Smooth muscle cell (in vitro differentiated cells): Measurements from ENCODE around the gene TSPAN11. TPM values are rescaled to one million over a fixed set of nuclear protein-coding genes. Genes with fewer than 3 reads are reported as not detected.
"Not testable (repeated sequence)": the region's sequence is repeated elsewhere in the genome, so short reads cannot be mapped to it uniquely, and the experiment has no call there.

Experiments used
- DNase-seq: peaks from one replicate; lab custom pipeline; 2025; ENCODE audit not compliant: unreplicated experiment; lab: John Stamatoyannopoulos, UW
- H2AFZ ChIP-seq: fragments of 200-600 bp; sonication (generic); 2 replicates; pipeline ENCODE4 v1.6.0; 2016; ENCODE audit warnings: antibody characterized with exemption, low read depth, mild to moderate bottlenecking
- H3F3A ChIP-seq: fragments of 200-600 bp; sonication (generic); 2 replicates; pipeline ENCODE4 v1.6.0; 2017; ENCODE audit warnings: antibody characterized with exemption, low read depth
- H3K27ac ChIP-seq: fragments of 200-600 bp; sonication (generic); 2 replicates; pipeline ENCODE4 v1.5.1; 2016; ENCODE audit warnings: low read depth, mild to moderate bottlenecking
- H3K27me3 ChIP-seq: fragments of 200-600 bp; sonication (generic); 2 replicates; pipeline ENCODE4 v1.6.1; 2016; ENCODE audit warnings: low read depth, mild to moderate bottlenecking
- H3K36me3 ChIP-seq: fragments of 200-600 bp; sonication (generic); 2 replicates; pipeline ENCODE4 v1.5.1; 2016; ENCODE audit warnings: low read depth
- H3K4me1 ChIP-seq: fragments of 200-600 bp; sonication (generic); 2 replicates; pipeline ENCODE4 v1.5.1; 2016; ENCODE audit warnings: low read depth
- H3K4me2 ChIP-seq: fragments of 200-600 bp; sonication (generic); 2 replicates; pipeline ENCODE4 v1.6.0; 2016; ENCODE audit warnings: mild to moderate bottlenecking
- H3K4me3 ChIP-seq: fragments of 200-600 bp; sonication (generic); 2 replicates; pipeline ENCODE4 v1.5.1; 2016; ENCODE audit warnings: mild to moderate bottlenecking
- H3K79me2 ChIP-seq: fragments of 200-600 bp; sonication (generic); 2 replicates; pipeline ENCODE4 v1.6.0; 2016; ENCODE audit warnings: low read depth, mild to moderate bottlenecking
- H3K9ac ChIP-seq: fragments of 200-600 bp; sonication (generic); 2 replicates; pipeline ENCODE4 v1.6.0; 2016; ENCODE audit warnings: low read depth
- H3K9me3 ChIP-seq: fragments of 200-600 bp; sonication (generic); replicated peaks from 2 replicates; pipeline ENCODE4 v1.5.1; 2016; ENCODE audit warnings: low read depth
- H4K20me1 ChIP-seq: fragments of 200-600 bp; sonication (generic); 2 replicates; pipeline ENCODE4 v1.6.0; 2016; ENCODE audit warnings: low read depth
- CTCF ChIP-seq: fragments of 200-600 bp; sonication (generic); IDR thresholded peaks from 2 replicates; pipeline ENCODE4 v1.5.1; 2017; ENCODE audit warnings: borderline replicate concordance, mild to moderate bottlenecking, antibody characterized with exemption; ENCODE audit not compliant: insufficient read depth, poor library complexity, severe bottlenecking
- WGBS: methylation state at CpG from one replicate; pipeline ENCODE4 v1.1.7; 2016; ENCODE audit warnings: low lambda C conversion rate; 5-methylcytosine and 5-hydroxymethylcytosine counted together
- polyA plus RNA-seq: library from polyadenylated mRNA; unstranded; fragments of >200 nt; fragmentation: Nextera tagmentation; extraction: Ambion mirVana; gene quantifications from 2 replicates; pipeline ENCODE4 v1.2.1, GENCODE V29; 2016
- total RNA-seq: library from RNA; depleted of rRNA; stranded (reverse); fragments of >200 nt; gene quantifications from 2 replicates; pipeline ENCODE4 v1.2.3, GENCODE V29; 2014

Gene TSPAN11
- total and polyA plus RNA-seq, 2 experiments from 2014 or later = 2.8 to 3.0 TPM

DNA sequence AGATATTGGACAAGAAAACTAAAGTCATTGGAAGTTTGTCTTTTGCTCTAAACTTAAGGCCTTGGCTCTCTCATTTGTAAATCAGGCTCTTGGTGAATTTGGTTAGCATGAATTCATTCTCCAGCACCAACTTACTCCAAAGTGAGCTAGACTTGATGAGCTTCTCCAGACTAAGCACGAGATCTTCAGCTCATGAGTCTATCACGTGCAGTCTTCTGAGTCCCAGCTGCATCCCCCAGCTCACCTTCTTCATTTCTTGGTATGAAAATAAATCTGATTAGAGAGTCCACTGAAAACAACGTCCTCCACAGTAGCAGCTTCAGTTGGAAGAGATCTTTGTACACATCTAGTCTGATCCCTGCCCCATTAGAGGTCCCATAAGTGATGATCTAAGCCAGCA lies 94.6 kb downstream of the TSPAN11 start:
- DNase-seq = no peak
- WGBS = 90% methylated on average over 3 of the region's 3 CpGs
- TF ChIP-seq CTCF = no peak

DNA sequence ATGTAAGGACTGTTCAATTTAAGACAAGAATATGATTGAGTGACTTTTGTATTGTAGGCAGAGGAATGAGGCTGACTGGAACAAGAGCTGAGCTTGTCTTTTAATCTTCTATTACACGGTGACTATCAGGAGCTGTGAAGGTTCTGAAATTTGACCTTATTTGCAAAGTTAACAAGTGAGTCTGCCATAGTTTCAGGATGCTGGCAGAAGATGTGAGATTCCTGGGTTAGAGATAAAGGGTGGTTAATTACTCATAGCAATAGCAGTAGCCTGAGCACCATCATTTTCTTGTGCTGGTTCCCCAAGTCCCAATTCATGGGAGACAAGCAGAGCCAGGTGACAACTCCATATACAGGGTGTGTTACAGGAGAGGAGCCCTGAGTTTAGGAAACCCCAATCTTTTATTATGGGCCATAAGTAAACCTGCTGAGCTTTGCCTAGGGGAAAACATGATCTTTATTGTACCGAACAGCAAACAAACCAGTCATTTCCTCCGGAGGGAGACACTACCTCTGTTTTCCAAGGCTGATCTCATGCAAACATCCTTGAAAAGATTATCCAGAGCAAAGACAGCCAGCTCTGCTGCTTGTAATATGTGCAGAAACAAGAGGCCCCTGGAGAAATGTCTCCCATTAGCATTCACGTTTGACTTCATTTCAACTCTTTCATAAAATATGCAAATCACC lies 95.4 kb downstream of the TSPAN11 start:
- no peak overlapping the region for H3K4me3 ChIP-seq
- no peaks in the 10 kb centered on the region for H3K27me3 ChIP-seq
- no peak overlapping the region for H2AFZ ChIP-seq
- H3K79me2 ChIP-seq = no peaks in the 10 kb centered on the region
- H3K4me2 ChIP-seq = no peak overlapping the region
- no peaks in the 10 kb centered on the region for H3K4me1 ChIP-seq
- H3K36me3 ChIP-seq = no peaks in the 10 kb centered on the region
- H3K27ac ChIP-seq = no peak overlapping the region
- no peaks in the 10 kb centered on the region for H4K20me1 ChIP-seq
- H3F3A ChIP-seq = no peaks in the 10 kb centered on the region
- DNase-seq = no peak
- no peak for TF ChIP-seq CTCF
- H3K9me3 ChIP-seq = no peaks in the 10 kb centered on the region
- 55% methylated on average over 4 of the region's 4 CpGs for WGBS
- H3K9ac ChIP-seq = no peak overlapping the region

More for the DNA sequence above, 94.6 kb downstream of the TSPAN11 start:
- H3K4me3 ChIP-seq = no peak overlapping the region
- H2AFZ ChIP-seq = no peak overlapping the region
- H3K4me2 ChIP-seq = no peak overlapping the region
- H3K27ac ChIP-seq = no peak overlapping the region
- no peaks in the 10 kb centered on the region for H3K36me3 ChIP-seq
- no peaks in the 10 kb centered on the region for H3K9me3 ChIP-seq
- no peaks in the 10 kb centered on the region for H3K4me1 ChIP-seq
- H3K27me3 ChIP-seq = no peaks in the 10 kb centered on the region
- no peaks in the 10 kb centered on the region for H3K79me2 ChIP-seq
- H3K9ac ChIP-seq = no peak overlapping the region
- H3F3A ChIP-seq = no peaks in the 10 kb centered on the region
- no peaks in the 10 kb centered on the region for H4K20me1 ChIP-seq

DNA sequence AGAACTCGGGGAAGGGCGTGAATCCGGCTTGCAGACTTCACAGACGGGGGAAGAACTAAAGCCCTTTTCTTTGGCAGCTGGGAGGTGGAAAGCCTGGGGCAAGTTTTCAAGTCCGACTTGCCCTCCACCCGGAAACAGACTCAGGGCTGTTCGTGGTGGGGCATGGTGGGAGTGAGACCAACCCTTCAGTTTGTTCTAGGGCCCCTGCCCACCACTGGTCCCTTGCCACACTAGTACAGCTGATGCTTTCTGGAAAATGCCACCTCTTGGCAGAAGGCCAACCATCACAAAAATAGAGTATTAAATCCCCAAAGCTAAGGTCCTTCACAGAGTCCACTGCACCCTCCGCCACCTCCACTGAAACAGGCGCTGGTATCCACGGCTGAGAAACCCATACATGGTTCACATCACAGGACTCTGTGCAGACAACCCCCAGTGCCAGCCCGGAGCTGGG lies 96.8 kb downstream of the TSPAN11 start:
- H4K20me1 ChIP-seq = no peaks in the 10 kb centered on the region
- no peaks in the 10 kb centered on the region for H3F3A ChIP-seq
- H3K4me3 ChIP-seq = no peak overlapping the region
- H3K27ac ChIP-seq = no peak overlapping the region
- no peak overlapping the region for H3K9ac ChIP-seq
- no peaks in the 10 kb centered on the region for H3K79me2 ChIP-seq
- H3K9me3 ChIP-seq = no peaks in the 10 kb centered on the region
- 80% methylated on average over 11 of the region's 11 CpGs for WGBS
- H3K4me2 ChIP-seq = no peak overlapping the region
- no peak overlapping the region for H2AFZ ChIP-seq
- no peaks in the 10 kb centered on the region for H3K36me3 ChIP-seq
- no peak for TF ChIP-seq CTCF
- no peaks in the 10 kb centered on the region for H3K27me3 ChIP-seq
- H3K4me1 ChIP-seq = no peaks in the 10 kb centered on the region
- DNase-seq = no peak

GRCh38 chr12:31026202-31026601 lies 99.7 kb downstream of the TSPAN11 start:
- DNase-seq = no peak
- no peaks in the 10 kb centered on the region for H3K27me3 ChIP-seq
- no peak overlapping the region for H2AFZ ChIP-seq
- no peak for TF ChIP-seq CTCF
- 92% methylated on average over 7 of the region's 7 CpGs for WGBS
- no peak overlapping the region for H3K27ac ChIP-seq
- H3K79me2 ChIP-seq = no peaks in the 10 kb centered on the region
- no peak overlapping the region for H3K9ac ChIP-seq
- H3K4me2 ChIP-seq = no peak overlapping the region
- no peaks in the 10 kb centered on the region for H4K20me1 ChIP-seq
- no peaks in the 10 kb centered on the region for H3K4me1 ChIP-seq
- H3K36me3 ChIP-seq = no peaks in the 10 kb centered on the region
- no peaks in the 10 kb centered on the region for H3K9me3 ChIP-seq
- H3F3A ChIP-seq = no peaks in the 10 kb centered on the region
- H3K4me3 ChIP-seq = no peak overlapping the region

- not testable (repeated sequence) for H3K27me3 ChIP-seq, H3K27ac ChIP-seq, H3K4me3 ChIP-seq, H3F3A ChIP-seq, H3K4me1 ChIP-seq, H3K79me2 ChIP-seq, H3K36me3 ChIP-seq, DNase-seq, H4K20me1 ChIP-seq, H3K9ac ChIP-seq, H3K9me3 ChIP-seq, H2AFZ ChIP-seq, H3K4me2 ChIP-seq
- 77% methylated on average over 5 of the region's 5 CpGs for WGBS
Measured at GRCh38 chr12:31027006-31027405, 100.5 kb downstream of the TSPAN11 start.
